Nucleus accumbens (tissue), 56 donors: ENCODE results near the gene SSX1.
A peak's percentile ranks its signal among the peaks of the same experiment; 100 is the strongest.
"Not testable (repeated sequence)": the region's sequence is repeated elsewhere in the genome, so short reads cannot be mapped to it uniquely, and the experiment has no call there.

Experiments
- DNase-seq, 56 donors: peaks; one replicate each; lab custom pipeline; 2025; lab: John Stamatoyannopoulos, UW

The SSX1 gene, protein sequence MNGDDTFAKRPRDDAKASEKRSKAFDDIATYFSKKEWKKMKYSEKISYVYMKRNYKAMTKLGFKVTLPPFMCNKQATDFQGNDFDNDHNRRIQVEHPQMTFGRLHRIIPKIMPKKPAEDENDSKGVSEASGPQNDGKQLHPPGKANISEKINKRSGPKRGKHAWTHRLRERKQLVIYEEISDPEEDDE

GRCh38 chrX:48255062-48255796, at the start of gene SSX1:
SSX1 (plus strand) TSS chrX:48255392; CDS start chrX:48257242, 1,850 bp downstream.
- DNase-seq: not testable (repeated sequence)

- not testable (repeated sequence) for DNase-seq
Measured at GRCh38 chrX:48214341-48214740, 40.9 kb upstream of the SSX1 start.

GRCh38 chrX:48224196-48224595, 31.0 kb upstream of the SSX1 start:
- DNase-seq: not testable (repeated sequence)

- not testable (repeated sequence) for DNase-seq
Measured at GRCh38 chrX:48252945-48253344, 2.2 kb upstream of the SSX1 start.

DNA sequence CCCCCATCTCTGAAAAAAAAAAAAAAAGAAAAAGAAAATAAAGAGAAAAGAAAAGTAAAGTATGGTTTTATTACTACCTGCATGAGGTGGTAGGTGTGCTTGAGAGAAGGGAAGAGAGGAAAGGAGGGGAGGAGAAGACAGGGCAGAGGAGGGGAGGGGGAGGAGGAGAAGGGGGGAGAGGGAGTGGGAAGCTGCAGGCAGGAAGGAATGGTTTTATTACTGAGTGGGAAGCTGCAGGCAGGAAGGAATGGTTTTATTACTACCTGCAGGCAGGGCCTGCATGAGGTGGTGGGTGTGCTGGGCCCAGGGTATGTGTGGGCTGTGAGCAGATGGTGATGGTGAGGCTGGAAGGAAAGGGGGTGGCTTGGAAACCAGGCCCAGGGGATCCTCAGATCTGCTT, 19.2 kb downstream of the SSX1 start:
- not testable (repeated sequence) for DNase-seq

- DNase-seq: peak in 1 of 56 donors; percentile 1
Measured at GRCh38 chrX:48278958-48279357, 23.8 kb downstream of the SSX1 start.

DNA sequence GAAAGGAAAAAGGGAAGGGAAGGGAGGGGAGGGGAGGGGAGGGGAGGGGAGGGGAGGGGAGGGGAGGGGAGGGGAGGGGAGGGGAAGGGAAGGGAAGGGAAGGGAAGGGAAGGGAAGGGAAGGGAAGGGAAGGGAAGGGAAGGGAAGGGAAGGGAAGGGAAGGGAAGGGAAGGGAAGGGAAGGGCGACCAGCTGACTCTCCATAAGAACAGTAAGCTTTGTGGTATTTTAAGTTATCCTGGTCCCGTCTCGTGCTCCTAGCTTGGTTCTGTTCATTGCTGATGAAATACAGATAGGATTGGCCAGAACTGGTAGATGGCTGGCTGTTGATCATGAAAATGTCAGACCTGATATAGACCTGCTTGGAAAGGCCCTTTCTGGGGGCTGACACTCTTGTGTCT, 25.5 kb downstream of the SSX1 start:
- not testable (repeated sequence) for DNase-seq

GRCh38 chrX:48306175-48306574, 51.0 kb downstream of the SSX1 start:
- no peak for DNase-seq

GRCh38 chrX:48313996-48314395, 58.8 kb downstream of the SSX1 start:
- DNase-seq: not testable (repeated sequence)
